Activated B cell treated with CpG ODN at 0.5 μM for 24 hours (primary cell): ENCODE measurements around the gene NBAS. TPM values are rescaled to one million over a fixed set of nuclear protein-coding genes. Genes with fewer than 3 reads are reported as not detected.
"Not testable (repeated sequence)": the region's sequence is repeated elsewhere in the genome, so short reads cannot be mapped to it uniquely, and the experiment has no call there.

Experiments used
- ATAC-seq: fragments of 200-7000 bp; cut with Tn5 transposase; one replicate; pipeline ENCODE4 v1.10.0; 2021; ENCODE audit warnings: low read depth, mild to moderate bottlenecking, moderate library complexity
- CTCF ChIA-PET: fragments of 350-600 bp; sonication (Branson Sonifier 250); formaldehyde crosslinking; loops from one replicate; lab custom pipeline; 2021; ENCODE audit warnings: antibody characterized with exemption; lab: Charles Lee
- POLR2A ChIA-PET: fragments of 350-600 bp; sonication (Branson Sonifier 250); formaldehyde crosslinking; loops from one replicate; lab custom pipeline; 2021; ENCODE audit warnings: antibody characterized with exemption; lab: Charles Lee
- DNase-seq: peaks from one replicate; pipeline ENCODE4 v3.0.0; 2022
- H3K27ac Mint-ChIP-seq: one replicate; pipeline ENCODE4 v1.8.0; 2020; ENCODE audit warnings: mixed read lengths
- H3K27me3 Mint-ChIP-seq: one replicate; pipeline ENCODE4 v1.8.0; 2021; ENCODE audit warnings: mixed read lengths
- H3K36me3 Mint-ChIP-seq: one replicate; pipeline ENCODE4 v1.8.0; 2021; ENCODE audit warnings: low read depth, mixed read lengths
- H3K4me1 Mint-ChIP-seq: one replicate; pipeline ENCODE4 v1.8.0; 2021; ENCODE audit warnings: mixed read lengths
- H3K4me3 Mint-ChIP-seq: one replicate; pipeline ENCODE4 v1.8.0; 2020; ENCODE audit warnings: mild to moderate bottlenecking, mixed read lengths
- H3K9me3 Mint-ChIP-seq: one replicate; pipeline ENCODE4 v1.8.0; 2020; ENCODE audit warnings: mixed read lengths
- CTCF ChIP-seq: fragments of 200-600 bp; IDR thresholded peaks from one replicate; pipeline ENCODE4 v1.8.0; 2022; ENCODE audit warnings: antibody characterized with exemption, mild to moderate bottlenecking
- intact Hi-C: fragments of 100-400 bp; cut with micrococcal nuclease; formaldehyde crosslinking; loops from one replicate; pipeline ENCODE4 v1.15.1; 2024
- total RNA-seq: library from RNA; stranded (reverse); gene quantifications from 2 replicates; pipeline ENCODE4 v1.2.3, GENCODE V29; 2022

NBAS gene
- total RNA-seq, 1 donor from 2014 or later, result 40.1 TPM

- Mint-ChIP-seq H3K27ac (no peak overlapping the region), H3K36me3 (peaks cover 74% of the 10 kb centered on the region), H3K4me1 (no peaks in the 10 kb centered on the region), H3K9me3 (peaks cover 23% of the 10 kb centered on the region), H3K27me3 (no peaks in the 10 kb centered on the region), H3K4me3 (no peak overlapping the region)
- CTCF ChIA-PET, result no interaction called here
- TF ChIP-seq CTCF, result no peak
- intact Hi-C loops, result no loop called here
- POLR2A ChIA-PET, result no interaction called here
- ATAC-seq (no peak), DNase-seq (no peak)
These were observed 237.9 kb downstream of the NBAS start for GRCh38 chr2:15323227-15323626.

GRCh38 chr2:15321481-15321880 is 239.7 kb downstream of the NBAS start:
- H3K27ac Mint-ChIP-seq, CTCF ChIA-PET, H3K27me3 Mint-ChIP-seq, POLR2A ChIA-PET, intact Hi-C loops, ATAC-seq, DNase-seq, H3K4me3 Mint-ChIP-seq, H3K4me1 Mint-ChIP-seq: not testable (repeated sequence)
- Mint-ChIP-seq H3K9me3 (peaks cover 25% of the 10 kb centered on the region), H3K36me3 (peaks cover 80% of the 10 kb centered on the region)

GRCh38 chr2:15316370-15316814 is 244.7 kb downstream of the NBAS start:
- POLR2A ChIA-PET, result no interaction called here
- intact Hi-C loops, result no loop called here
- Mint-ChIP-seq H3K27me3 (no peaks in the 10 kb centered on the region), H3K4me1 (peaks cover 24% of the 10 kb centered on the region), H3K4me3 (no peak overlapping the region), H3K27ac (no peak overlapping the region), H3K9me3 (peaks cover 22% of the 10 kb centered on the region), H3K36me3 (peaks cover 74% of the 10 kb centered on the region)
- CTCF ChIA-PET, result no interaction called here
- DNase-seq (no peak), ATAC-seq (no peak)
- TF ChIP-seq CTCF, result no peak

GRCh38 chr2:15315411-15315810 is 245.7 kb downstream of the NBAS start:
- ChIA-PET POLR2A (no interaction called here), CTCF (no interaction called here)
- ATAC-seq, result no peak
- Mint-ChIP-seq H3K4me3 (no peak overlapping the region), H3K27ac (no peak overlapping the region), H3K4me1 (peaks cover 32% of the 10 kb centered on the region), H3K27me3 (no peaks in the 10 kb centered on the region), H3K9me3 (peaks cover 19% of the 10 kb centered on the region), H3K36me3 (peaks cover 66% of the 10 kb centered on the region)
- intact Hi-C loops, result no loop called here
- DNase-seq, result no peak
- TF ChIP-seq CTCF, result no peak

- Mint-ChIP-seq H3K4me1 (peaks cover 32% of the 10 kb centered on the region), H3K27me3 (no peaks in the 10 kb centered on the region), H3K9me3 (peaks cover 6% of the 10 kb centered on the region), H3K36me3 (peaks cover 61% of the 10 kb centered on the region), H3K4me3 (no peak overlapping the region), H3K27ac (no peak overlapping the region)
- TF ChIP-seq CTCF, result no peak
- intact Hi-C loops, result no loop called here
- DNase-seq (no peak), ATAC-seq (no peak)
- ChIA-PET CTCF (no interaction called here), POLR2A (no interaction called here)
These were observed 247.5 kb downstream of the NBAS start for GRCh38 chr2:15313657-15314056.

GRCh38 chr2:15311926-15312325 is 249.2 kb downstream of the NBAS start:
- ATAC-seq (no peak), DNase-seq (no peak)
- H3K4me1 Mint-ChIP-seq, result peaks cover 30% of the 10 kb centered on the region
- TF ChIP-seq CTCF, result no peak
- ChIA-PET CTCF (no interaction called here), POLR2A (no interaction called here)
- H3K27me3 Mint-ChIP-seq, result no peaks in the 10 kb centered on the region
- no peak overlapping the region for H3K27ac Mint-ChIP-seq
- no peak overlapping the region for H3K4me3 Mint-ChIP-seq
- peaks cover 59% of the 10 kb centered on the region for H3K36me3 Mint-ChIP-seq
- intact Hi-C loops, result no loop called here
- peaks cover 2% of the 10 kb centered on the region for H3K9me3 Mint-ChIP-seq
